K562 (cell line): ENCODE measurements around the gene ERGIC3. TPM values are rescaled to one million over a fixed set of nuclear protein-coding genes. Genes with fewer than 3 reads are reported as not detected.

Experiments used
- ATAC-seq: fragments of 200-7000 bp; cut with Tn5 transposase; 3 replicates; pipeline ENCODE4 v1.9.1; 2020; ENCODE audit warnings: moderate library complexity
- BruUV-seq: library from RNA; stranded (reverse); fragments of 400-500 nt; replicated peaks from 2 replicates; lab custom pipeline; 2021; lab: Mats Ljungman, UMichigan
- CTCF ChIA-PET: fragments of 300-600 bp; formaldehyde crosslinking; extraction: SDS; loops from one replicate; lab custom pipeline; 2021; ENCODE audit warnings: low intra/inter-chr PET ratio; lab: Yijun Ruan, JAX
- POLR2A ChIA-PET: fragments of 300-600, 350-650 bp; sonication (Branson Sonifier 250); formaldehyde crosslinking; extraction: SDS; loops from one replicate; lab custom pipeline; 2021; ENCODE audit warnings: antibody characterized with exemption, inconsistent platforms; lab: Yijun Ruan, JAX
- DNase-seq, 4 experiments: peaks; one replicate each; pipeline versions ENCODE4 v3.0.0 to v3.0.0-alpha.2; 2011 to 2018; ENCODE audit warnings: low spot score in 3 of 4, mixed read lengths in 3 of 4; ENCODE audit errors: extremely low read depth in 1 of 4
- FAIRE-seq: peaks from 2 replicates; lab custom pipeline; 2011; peaks lifted over from hg19 to GRCh38; lab: Jason Lieb, UNC
- H2AFZ ChIP-seq: 2 replicates; pipeline ENCODE4 v1.6.0; 2011; ENCODE audit warnings: low read depth, low read length, control low read depth, inconsistent platforms
- H3K27ac ChIP-seq: fragments of 200-600 bp; 3 replicates; pipeline ENCODE4 v1.8.0; 2011; ENCODE audit warnings: low read depth, mild to moderate bottlenecking, control low read depth, inconsistent platforms, low read length, moderate library complexity, mixed read lengths; ENCODE audit errors: extremely low read depth
- H3K27me3 ChIP-seq, 2 experiments: fragments of 300-600 bp in 1 of 2; 2 replicates in 1 of 2; 3 replicates in 1 of 2; pipeline versions ENCODE4 v1.6.0 to v1.8.0; 2011; ENCODE audit warnings: inconsistent platforms in 2 of 2, low read length in 2 of 2, mild to moderate bottlenecking in 1 of 2, mixed read lengths in 1 of 2, moderate library complexity in 1 of 2; ENCODE audit not compliant: control insufficient read depth in 2 of 2, insufficient read depth in 2 of 2
- H3K36me3 ChIP-seq: fragments of 300-600 bp; 3 replicates; pipeline ENCODE4 v1.8.0; 2011; ENCODE audit warnings: mild to moderate bottlenecking, low read length, inconsistent platforms; ENCODE audit not compliant: control insufficient read depth, insufficient read depth
- H3K4me1 ChIP-seq, 2 experiments: fragments of 200-600 bp in 1 of 2; replicated peaks in 1 of 2; 2 replicates in 1 of 2; 3 replicates in 1 of 2; pipeline versions ENCODE4 v1.5.1 to v1.8.0; 2011; ENCODE audit warnings: inconsistent platforms in 2 of 2, low read length in 2 of 2, mild to moderate bottlenecking in 1 of 2, mixed read lengths in 1 of 2, moderate library complexity in 1 of 2; ENCODE audit not compliant: control insufficient read depth in 2 of 2, insufficient read depth in 2 of 2
- H3K4me2 ChIP-seq: 2 replicates; pipeline ENCODE4 v1.6.1; 2011; ENCODE audit warnings: low read length, control low read depth, inconsistent platforms, mixed read lengths; ENCODE audit not compliant: insufficient read depth
- H3K4me3 ChIP-seq: fragments of 200-600 bp; sonication (generic), shearing (Covaris generic); 2 replicates; pipeline ENCODE4 v1.5.1; 2016; ENCODE audit warnings: control low read depth, inconsistent platforms
- H3K79me2 ChIP-seq: fragments of 200-600 bp; 3 replicates; pipeline ENCODE4 v1.8.0; 2011; ENCODE audit warnings: low read length, inconsistent platforms; ENCODE audit not compliant: control insufficient read depth, insufficient read depth
- H3K9ac ChIP-seq, 2 experiments: 2 replicates each; pipeline versions ENCODE4 v1.6.0 to v1.6.1; 2011; ENCODE audit warnings: low read depth in 2 of 2, low read length in 2 of 2, control low read depth in 1 of 2, inconsistent platforms in 1 of 2, mild to moderate bottlenecking in 1 of 2, mixed read lengths in 1 of 2; ENCODE audit not compliant: insufficient read depth in 1 of 2
- H3K9me1 ChIP-seq: one replicate; pipeline ENCODE4 v1.6.0; 2011; ENCODE audit warnings: inconsistent platforms, mild to moderate bottlenecking, low read length, moderate library complexity; ENCODE audit not compliant: control insufficient read depth, insufficient read depth
- H3K9me3 ChIP-seq: replicated peaks from 2 replicates; pipeline ENCODE4 v1.5.1; 2011; ENCODE audit warnings: low read depth, low read length, inconsistent platforms; ENCODE audit not compliant: control insufficient read depth, insufficient read depth
- H4K20me1 ChIP-seq: replicated peaks from 2 replicates; pipeline ENCODE4 v1.6.1; 2011; ENCODE audit warnings: low read length, inconsistent platforms, mixed read lengths; ENCODE audit not compliant: control insufficient read depth, insufficient read depth
- ARID1B ChIP-seq: fragments of 450-650 bp; IDR thresholded peaks from 2 replicates; pipeline ENCODE4 v1.6.1; 2016; ENCODE audit warnings: antibody characterized with exemption, mild to moderate bottlenecking, inconsistent platforms
- ARID3B ChIP-seq: fragments of 250-450 bp; sonication (Bioruptor Pico); IDR thresholded peaks from 2 replicates; pipeline ENCODE4 v1.4.0; 2020; ENCODE audit warnings: borderline replicate concordance
- ASH1L ChIP-seq: fragments of 450-650 bp; IDR thresholded peaks from 2 replicates; pipeline ENCODE4 v1.6.1; 2018; ENCODE audit warnings: borderline replicate concordance, mild to moderate bottlenecking, low read depth; ENCODE audit not compliant: partially characterized antibody
- BACH1 ChIP-seq: fragments of 200-800 bp; sonication (Bioruptor generic); IDR thresholded peaks from 2 replicates; pipeline ENCODE4 v1.6.1; 2016; ENCODE audit warnings: missing genetic modification characterization, missing compliant biosample characterization
- ETV1 ChIP-seq: fragments of 450-650 bp; conservative IDR thresholded peaks from 2 replicates; pipeline ENCODE4 v1.6.1; 2016; ENCODE audit warnings: missing genetic modification characterization, control low read depth, low read depth, missing compliant biosample characterization
- FOXJ2 ChIP-seq: fragments of 200-800 bp; sonication (Bioruptor generic); IDR thresholded peaks from 2 replicates; pipeline ENCODE4 v1.6.1; 2016; ENCODE audit warnings: missing genetic modification characterization, missing compliant biosample characterization
- HSF4 ChIP-seq: fragments of 250-450 bp; sonication (Bioruptor Pico); IDR thresholded peaks from 2 replicates; pipeline ENCODE4 v2.1.2; 2022; ENCODE audit warnings: mild to moderate bottlenecking, moderate library complexity, borderline replicate concordance
- NFIX ChIP-seq: fragments of 250-450 bp; sonication (Bioruptor Pico); IDR thresholded peaks from 2 replicates; pipeline ENCODE4 v1.4.0; 2020; ENCODE audit warnings: low read depth, mild to moderate bottlenecking, moderate library complexity
- NR3C1 ChIP-seq: sonication (generic); formaldehyde crosslinking; IDR thresholded peaks from 2 replicates; pipeline ENCODE4 v1.8.1; 2022; ENCODE audit warnings: missing genetic modification reagents
- POU5F1 ChIP-seq: fragments of 150-350 bp; IDR thresholded peaks from 2 replicates; pipeline ENCODE4 v1.6.1; 2014; ENCODE audit warnings: borderline replicate concordance, low read length, low read depth, mild to moderate bottlenecking; ENCODE audit not compliant: partially characterized antibody
- RBM14 ChIP-seq: fragments of 200-400 bp; formaldehyde crosslinking; IDR thresholded peaks from 2 replicates; pipeline ENCODE4 v1.6.1; 2018; ENCODE audit warnings: low read depth, mild to moderate bottlenecking, low read length, moderate library complexity, borderline replicate concordance; ENCODE audit not compliant: insufficient read depth
- ZNF134 ChIP-seq: fragments of 250-450 bp; sonication (Bioruptor Pico); conservative IDR thresholded peaks from 2 replicates; pipeline ENCODE4 v1.4.0; 2020
- ZNF217 ChIP-seq: sonication (generic); formaldehyde crosslinking; IDR thresholded peaks from 2 replicates; pipeline ENCODE4 v1.8.0; 2022; ENCODE audit warnings: mild to moderate bottlenecking, missing genetic modification reagents
- ZNF384 ChIP-seq: IDR thresholded peaks from 2 replicates; pipeline ENCODE4 v1.6.1; 2012; ENCODE audit warnings: low read depth, low read length, improper control_type of control experiment
- WGBS: fragments of 100-300 bp; shearing (Covaris generic); methylation state at CpG from one replicate; pipeline ENCODE4 v1.1.6; 2016; ENCODE audit warnings: low coverage, mixed read lengths; ENCODE audit not compliant: insufficient coverage; ENCODE audit errors: missing lambda C conversion rate; 5-methylcytosine and 5-hydroxymethylcytosine counted together
- in situ Hi-C: fragments of 300-500 bp; cut with MboI; formaldehyde crosslinking; loops from 4 replicates; pipeline ENCODE4 v1.15.0; 2018; ENCODE audit warnings: inconsistent platforms, mixed read lengths
- intact Hi-C: fragments of 100-400 bp; cut with micrococcal nuclease; formaldehyde crosslinking; loops from 2 replicates; pipeline ENCODE4 v1.14.2; 2022
- polyA plus RNA-seq, 8 experiments: library from polyadenylated mRNA; depleted of rRNA in 4 of 8; stranded (reverse) in 5 of 8; unstranded in 3 of 8; fragments of >200 nt; fragmentation: Nextera tagmentation in 2 of 8; fragmentation: Illumina TruSeq in 1 of 8; extraction: Ambion mirVana in 2 of 8; extraction: Trizol in 1 of 8; gene quantifications; 2 replicates each; pipeline versions ENCODE4 v1.2.1 to v1.2.3, GENCODE V29; 2011 to 2014; ENCODE audit warnings: inconsistent platforms in 1 of 8, missing spikeins in 1 of 8
- total RNA-seq, 7 experiments: library from RNA; depleted of rRNA in 6 of 7; stranded (reverse); fragments of >200 nt in 6 of 7; fragmentation: Illumina TruSeq in 2 of 7; extraction: Trizol in 2 of 7; gene quantifications; 2 replicates each; pipeline versions ENCODE4 v1.2.1 to v1.2.3, GENCODE V29; 2011 to 2021; ENCODE audit warnings: low replicate concordance in 1 of 7

ERGIC3 gene
- total and polyA plus RNA-seq, 9 of the 15 experiments (the other 6 are each of a cell fraction or from before 2014, with no cell fraction given), result 121 to 278 (median 184) TPM

DNA sequence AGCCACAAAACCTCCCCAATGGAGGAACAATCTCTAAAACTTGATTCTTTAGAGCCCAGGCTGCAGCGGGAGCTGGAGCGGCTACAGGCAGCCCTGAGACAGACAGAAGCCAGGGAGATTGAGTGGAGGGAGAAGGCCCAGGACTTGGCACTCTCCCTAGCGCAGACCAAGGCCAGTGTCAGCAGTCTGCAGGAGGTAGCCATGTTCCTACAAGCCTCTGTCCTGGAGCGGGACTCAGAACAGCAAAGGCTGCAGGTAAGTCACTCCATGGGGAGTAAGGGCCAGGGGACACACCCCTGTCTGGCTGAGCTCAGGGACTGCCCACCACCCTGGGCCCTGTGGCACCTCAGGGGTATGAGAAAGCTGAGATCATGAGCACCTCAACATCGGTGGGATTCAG is 37.1 kb upstream of the ERGIC3 start:
- no TSS peak for BruUV-seq
- Histone ChIP-seq H2AFZ (no peak overlapping the region), H3K9ac (no peak overlapping the region)
- intact Hi-C loops, result no loop called here
- TF ChIP-seq BACH1 (tag) (no peak), HSF4 (CRISPR knock-in tag) (no peak), ETV1 (tag) (no peak), ZNF384 (no peak), FOXJ2 (tag) (no peak), ARID3B (CRISPR knock-in tag) (no peak), ZNF134 (CRISPR knock-in tag) (no peak), POU5F1 (no peak), ARID1B (no peak), RBM14 (no peak), NR3C1 (CRISPR knock-in tag) (no peak), NFIX (CRISPR knock-in tag) (no peak), ZNF217 (CRISPR knock-in tag) (no peak), ASH1L (no peak)
- TF ChIP-seq, all 486 proteins: peak for 0
- ATAC-seq (no peak), DNase-seq (no peak), FAIRE-seq (no peak)
- H3K4me1 ChIP-seq, result peaks cover 0 to 4% of the 10 kb centered on the region in 2 experiments; a peak in 1 of 5 replicates
- H3K27me3 ChIP-seq, result no peaks in the 10 kb centered on the region
- in situ Hi-C loops, result no loop called here
- H3K79me2 ChIP-seq, result no peaks in the 10 kb centered on the region
- ChIA-PET CTCF (interaction anchor here (0.6 kb wide), 1 partner anchor 115 kb away, joined by 3 read pairs; no protein-coding TSS in a partner anchor), POLR2A (interaction anchor here (0.7 to 1.7 kb wide), 2 partner anchors 56 to 560 kb away, joined by 3 read pairs; no protein-coding TSS in a partner anchor)
- H3K9me1 ChIP-seq, result no peaks in the 10 kb centered on the region
- WGBS, result 92% methylated on average over 5 of the region's 5 CpGs
- no peak overlapping the region for H3K4me2 ChIP-seq
- no peak overlapping the region for H3K27ac ChIP-seq
- peaks cover 78% of the 10 kb centered on the region; the same call in 2 of the 3 replicates for H3K36me3 ChIP-seq
- H3K4me3 ChIP-seq, result no peak overlapping the region
- 0 out of 2 replicates have a peak, but pooled peaks cover 8% of the 10 kb centered on the region for H4K20me1 ChIP-seq
- H3K9me3 ChIP-seq, result no peaks in the 10 kb centered on the region
